ENCODE measurements around the gene AJM1. TPM values are rescaled to one million over a fixed set of nuclear protein-coding genes. Genes with fewer than 3 reads are reported as not detected.

The AJM1 gene
- total and polyA plus RNA-seq, 2 of the 8 experiments (the other 6 are each of a cell fraction or from before 2014, with no cell fraction given), result 0.12 to 0.97 TPM

- ChIA-PET CTCF (ENCODE audit: partially characterized antibody) (interaction anchor here (0.8 to 1.2 kb wide), 2 partner anchors 9 to 33 kb away, joined by 4 read pairs; partner anchors contain the start of gene AJM1), POLR2A (ENCODE audit: partially characterized antibody) (interaction anchor here (1.1 kb wide), 1 partner anchor 13 kb away, joined by 3 read pairs; no protein-coding TSS in a partner anchor)
- Histone ChIP-seq H3K79me1 (ENCODE audit: low read depth, low read length) (no peaks in the 10 kb centered on the region), H3K27ac (ENCODE audit: low read depth, low read length) (no peak overlapping the region), H3K79me2 (ENCODE audit: control insufficient read depth in 1 of 2, insufficient read depth in 2 of 2, low read length in 2 of 2) (no peaks in the 10 kb centered on the region), H3K18ac (ENCODE audit: extremely low read depth, low read length) (no peak overlapping the region), H3K4ac (replicated peaks; ENCODE audit: insufficient read length, low read depth, low read length) (no peak overlapping the region), H4K8ac (ENCODE audit: extremely low read depth, insufficient read depth, low read length) (no peak overlapping the region), H3K27me3 (replicated peaks in 1 of 4; ENCODE audit: control insufficient read depth in 3 of 4, extremely low read depth in 1 of 4, insufficient read depth in 3 of 4, low read length in 3 of 4) (no peaks in the 10 kb centered on the region), H2AFZ (ENCODE audit: low read length) (no peak overlapping the region), H2BK15ac (ENCODE audit: low read length) (no peak overlapping the region), H3K9ac (replicated peaks in 1 of 4; ENCODE audit: extremely low read depth in 1 of 4, low read depth in 3 of 4, low read length in 3 of 4) (no peak overlapping the region), H3K23ac (ENCODE audit: insufficient read length) (no peak overlapping the region), H3K9me3 (ENCODE audit: insufficient read depth in 2 of 2, low read depth in 1 of 2, low read length in 1 of 2) (peaks cover 23 to 25% of the 10 kb centered on the region in 2 experiments), H3K4me1 (replicated peaks in 1 of 4; ENCODE audit: control insufficient read depth in 3 of 4, insufficient read depth in 4 of 4, low read length in 3 of 4) (no peaks in the 10 kb centered on the region), H2BK120ac (replicated peaks; ENCODE audit: low read depth, low read length) (no peak overlapping the region), H3K23me2 (ENCODE audit: low read depth, low read length) (no peaks in the 10 kb centered on the region), H2BK20ac (ENCODE audit: low read length) (no peak overlapping the region), H4K20me1 (replicated peaks in 1 of 2; ENCODE audit: control insufficient read depth in 1 of 2, insufficient read depth in 2 of 2, low read length in 2 of 2) (no peaks in the 10 kb centered on the region), H3K4me2 (ENCODE audit: insufficient read depth in 1 of 2, low read depth in 2 of 2, low read length in 2 of 2) (no peak overlapping the region), H3K36me3 (ENCODE audit: control insufficient read depth in 2 of 4, insufficient read depth in 4 of 4, low read length in 3 of 4) (no peaks in the 10 kb centered on the region), H2AK5ac (ENCODE audit: low read depth, low read length) (no peak overlapping the region), H3K14ac (ENCODE audit: insufficient read length) (no peak overlapping the region), H4K5ac (ENCODE audit: insufficient read length, low read depth, low read length) (no peak overlapping the region), H2BK12ac (ENCODE audit: low read depth, low read length) (no peak overlapping the region), H2BK5ac (ENCODE audit: low read depth, low read length) (no peak overlapping the region), H3K56ac (replicated peaks; ENCODE audit: insufficient read length, low read depth, low read length) (no peak overlapping the region), H4K91ac (replicated peaks; ENCODE audit: insufficient read length, low read length) (no peak overlapping the region), H3K4me3 (ENCODE audit: extremely low read depth in 1 of 4, insufficient read depth in 2 of 4, low read depth in 3 of 4, low read length in 4 of 4) (no peak overlapping the region)
- no peak for DNase-seq (ENCODE audit: low read depth in 1 of 2, low spot score in 2 of 2)
- FAIRE-seq, result no peak
- WGBS, 2 experiments (ENCODE audit: extremely low coverage in 1 of 2, insufficient coverage in 1 of 2, insufficient read length in 1 of 2, insufficient replicate concordance in 2 of 2, low coverage in 1 of 2, low lambda C conversion rate in 2 of 2, missing lambda C conversion rate in 1 of 2), result 91% methylated on average over 6 of the region's 6 CpGs; no CpG with 5 or more reads in 1 of the 2 experiments
- TF ChIP-seq CBX5 (IDR thresholded peaks at IDR 0.05; ENCODE audit: low read depth, low read length), result no peak
- TF ChIP-seq POLR2AphosphoS5 (IDR thresholded peaks at IDR 0.05; ENCODE audit: low read depth, low read length), result no peak
- TF ChIP-seq JUN (IDR thresholded peaks at IDR 0.05; ENCODE audit: low read depth, low read length), result no peak
- no peak for TF ChIP-seq ATF2 (IDR thresholded peaks at IDR 0.05; ENCODE audit: low read length)
- TF ChIP-seq BCL11A (IDR thresholded peaks at IDR 0.05; ENCODE audit: low read depth in 2 of 2, low read length in 2 of 2), result no peak
- TF ChIP-seq SIN3A (conservative IDR thresholded peaks at IDR 0.05 in 1 of 2, IDR thresholded peaks at IDR 0.05 in 1 of 2; ENCODE audit: low read depth in 1 of 2, low read length in 2 of 2), result no peak
- TF ChIP-seq E2F6 (IDR thresholded peaks at IDR 0.05), result no peak
- TF ChIP-seq KDM5A (IDR thresholded peaks at IDR 0.05; ENCODE audit: low read length), result no peak
- no peak for TF ChIP-seq YY1 (IDR thresholded peaks at IDR 0.05; ENCODE audit: low read depth, low read length)
- TF ChIP-seq CHD1 (IDR thresholded peaks at IDR 0.05; ENCODE audit: low read depth, low read length), result no peak
Observed at GRCh38 chr9:136875155-136875554, 32.9 kb downstream of the AJM1 start.

Measured in H1 (cell line).